ENCODE results near the gene IDH2.
A peak's percentile ranks its signal among the peaks of the same experiment; 100 is the strongest.
"Not testable (repeated sequence)": the region's sequence is repeated elsewhere in the genome, so short reads cannot be mapped to it uniquely, and the experiment has no call there.

The IDH2 gene

GRCh38 chr15:90101969-90102890 is at the start of gene IDH2:
Gene IDH2, minus strand, starts transcription at chr15:90102468. Its CDS starts 78 bp downstream, at chr15:90102390.
- Histone ChIP-seq H3K27me3 (ENCODE audit: control insufficient read depth in 1 of 2, insufficient read depth in 2 of 2, low read length in 2 of 2) (no peaks in the 10 kb centered on the region), H3K4me1 (ENCODE audit: control insufficient read depth, insufficient read depth, low read length) (peaks cover 81% of the 10 kb centered on the region), H3K36me3 (ENCODE audit: control insufficient read depth in 2 of 2, insufficient read depth in 2 of 2, low read length in 2 of 2) (no peaks in the 10 kb centered on the region), H3K4me3 (ENCODE audit: low read length in 2 of 2) (peak within 1 kb of the TSS; percentile 76 to 83), H3K27ac (ENCODE audit: low read length) (peak within 1 kb of the TSS; percentile 95), H3K9ac (ENCODE audit: low read length in 2 of 2) (peak within 1 kb of the TSS; percentile 77 to 92), H3K9me3 (ENCODE audit: control insufficient read depth in 2 of 2, low read length in 2 of 2) (no peaks in the 10 kb centered on the region)

GRCh38 chr15:90150551-90150950 is 48.3 kb upstream of the IDH2 start:
- not testable (repeated sequence) for H3K9ac ChIP-seq (ENCODE audit: low read length in 2 of 2); H3K36me3 ChIP-seq (ENCODE audit: control insufficient read depth in 2 of 2, insufficient read depth in 2 of 2, low read length in 2 of 2); H3K27me3 ChIP-seq (ENCODE audit: control insufficient read depth in 1 of 2, insufficient read depth in 2 of 2, low read length in 2 of 2); H3K9me3 ChIP-seq (ENCODE audit: control insufficient read depth in 2 of 2, low read length in 2 of 2); H3K4me3 ChIP-seq (ENCODE audit: low read length in 2 of 2)
- H3K27ac ChIP-seq (ENCODE audit: low read length), result peak overlapping the region; percentile 24
- H3K4me1 ChIP-seq (ENCODE audit: control insufficient read depth, insufficient read depth, low read length), result peaks cover 34% of the 10 kb centered on the region

GRCh38 chr15:90149609-90150340 is 47.5 kb upstream of the IDH2 start:
- Histone ChIP-seq H3K9ac (ENCODE audit: low read length in 2 of 2) (peak overlapping the region in 1 of 2 donors; percentile 6), H3K4me1 (ENCODE audit: control insufficient read depth, insufficient read depth, low read length) (peaks cover 31% of the 10 kb centered on the region), H3K9me3 (ENCODE audit: control insufficient read depth in 2 of 2, low read length in 2 of 2) (no peaks in the 10 kb centered on the region), H3K27ac (ENCODE audit: low read length) (peak overlapping the region; percentile 75), H3K27me3 (ENCODE audit: control insufficient read depth in 1 of 2, insufficient read depth in 2 of 2, low read length in 2 of 2) (no peaks in the 10 kb centered on the region), H3K36me3 (ENCODE audit: control insufficient read depth in 2 of 2, insufficient read depth in 2 of 2, low read length in 2 of 2) (no peaks in the 10 kb centered on the region), H3K4me3 (ENCODE audit: low read length in 2 of 2) (peak overlapping the region in 1 of 2 donors; percentile 10)

GRCh38 chr15:90146198-90146761 is 44.0 kb upstream of the IDH2 start:
- H3K9me3 ChIP-seq (ENCODE audit: control insufficient read depth in 2 of 2, low read length in 2 of 2); H3K36me3 ChIP-seq (ENCODE audit: control insufficient read depth in 2 of 2, insufficient read depth in 2 of 2, low read length in 2 of 2); H3K27ac ChIP-seq (ENCODE audit: low read length); H3K27me3 ChIP-seq (ENCODE audit: control insufficient read depth in 1 of 2, insufficient read depth in 2 of 2, low read length in 2 of 2); H3K9ac ChIP-seq (ENCODE audit: low read length in 2 of 2); H3K4me3 ChIP-seq (ENCODE audit: low read length in 2 of 2): not testable (repeated sequence)
- peaks cover 20% of the 10 kb centered on the region for H3K4me1 ChIP-seq (ENCODE audit: control insufficient read depth, insufficient read depth, low read length)

- Histone ChIP-seq H3K36me3 (ENCODE audit: control insufficient read depth in 2 of 2, insufficient read depth in 2 of 2, low read length in 2 of 2) (no peaks in the 10 kb centered on the region), H3K4me3 (ENCODE audit: low read length in 2 of 2) (no peak overlapping the region), H3K9me3 (ENCODE audit: control insufficient read depth in 2 of 2, low read length in 2 of 2) (no peaks in the 10 kb centered on the region)
Observed at GRCh38 chr15:90145761-90146160, 43.5 kb upstream of the IDH2 start.

GRCh38 chr15:90145259-90145658 is 43.0 kb upstream of the IDH2 start:
- Histone ChIP-seq H3K27ac (ENCODE audit: low read length) (no peak overlapping the region), H3K4me3 (ENCODE audit: low read length in 2 of 2) (no peak overlapping the region), H3K9me3 (ENCODE audit: control insufficient read depth in 2 of 2, low read length in 2 of 2) (no peaks in the 10 kb centered on the region)

More at GRCh38 chr15:90145761-90146160, 43.5 kb upstream of the IDH2 start:
- Histone ChIP-seq H3K27me3 (ENCODE audit: control insufficient read depth in 1 of 2, insufficient read depth in 2 of 2, low read length in 2 of 2) (no peaks in the 10 kb centered on the region), H3K27ac (ENCODE audit: low read length) (no peak overlapping the region), H3K4me1 (ENCODE audit: control insufficient read depth, insufficient read depth, low read length) (peaks cover 20% of the 10 kb centered on the region), H3K9ac (ENCODE audit: low read length in 2 of 2) (no peak overlapping the region)

GRCh38 chr15:90143166-90143655 is 40.9 kb upstream of the IDH2 start:
- H3K4me1 ChIP-seq (ENCODE audit: control insufficient read depth, insufficient read depth, low read length), result peaks cover 7% of the 10 kb centered on the region
- H3K27me3 ChIP-seq (ENCODE audit: control insufficient read depth in 1 of 2, insufficient read depth in 2 of 2, low read length in 2 of 2), result no peaks in the 10 kb centered on the region
- H3K27ac ChIP-seq (ENCODE audit: low read length), result no peak overlapping the region
- no peaks in the 10 kb centered on the region for H3K36me3 ChIP-seq (ENCODE audit: control insufficient read depth in 2 of 2, insufficient read depth in 2 of 2, low read length in 2 of 2)
- peak overlapping the region in 1 of 2 donors; percentile 36 for H3K9ac ChIP-seq (ENCODE audit: low read length in 2 of 2)
- H3K9me3 ChIP-seq (ENCODE audit: control insufficient read depth in 2 of 2, low read length in 2 of 2), result no peaks in the 10 kb centered on the region
- H3K4me3 ChIP-seq (ENCODE audit: low read length in 2 of 2), result peak overlapping the region in 1 of 2 donors; percentile 3

More at GRCh38 chr15:90145259-90145658, 43.0 kb upstream of the IDH2 start:
- H3K9ac ChIP-seq (ENCODE audit: low read length in 2 of 2), result no peak overlapping the region
- peaks cover 20% of the 10 kb centered on the region for H3K4me1 ChIP-seq (ENCODE audit: control insufficient read depth, insufficient read depth, low read length)
- no peaks in the 10 kb centered on the region for H3K36me3 ChIP-seq (ENCODE audit: control insufficient read depth in 2 of 2, insufficient read depth in 2 of 2, low read length in 2 of 2)
- no peaks in the 10 kb centered on the region for H3K27me3 ChIP-seq (ENCODE audit: control insufficient read depth in 1 of 2, insufficient read depth in 2 of 2, low read length in 2 of 2)

GRCh38 chr15:90142216-90143165 is 40.2 kb upstream of the IDH2 start:
- H3K27me3 ChIP-seq (ENCODE audit: control insufficient read depth in 1 of 2, insufficient read depth in 2 of 2, low read length in 2 of 2), result no peaks in the 10 kb centered on the region
- no peaks in the 10 kb centered on the region for H3K9me3 ChIP-seq (ENCODE audit: control insufficient read depth in 2 of 2, low read length in 2 of 2)
- no peaks in the 10 kb centered on the region for H3K36me3 ChIP-seq (ENCODE audit: control insufficient read depth in 2 of 2, insufficient read depth in 2 of 2, low read length in 2 of 2)
- H3K9ac ChIP-seq (ENCODE audit: low read length in 2 of 2), result no peak overlapping the region
- no peak overlapping the region for H3K4me3 ChIP-seq (ENCODE audit: low read length in 2 of 2)
- no peak overlapping the region for H3K27ac ChIP-seq (ENCODE audit: low read length)
- peaks cover 7% of the 10 kb centered on the region for H3K4me1 ChIP-seq (ENCODE audit: control insufficient read depth, insufficient read depth, low read length)

- Histone ChIP-seq H3K4me3 (ENCODE audit: low read length in 2 of 2) (no peak overlapping the region), H3K27me3 (ENCODE audit: control insufficient read depth in 1 of 2, insufficient read depth in 2 of 2, low read length in 2 of 2) (no peaks in the 10 kb centered on the region), H3K9me3 (ENCODE audit: control insufficient read depth in 2 of 2, low read length in 2 of 2) (no peaks in the 10 kb centered on the region), H3K27ac (ENCODE audit: low read length) (no peak overlapping the region), H3K4me1 (ENCODE audit: control insufficient read depth, insufficient read depth, low read length) (peaks cover 7% of the 10 kb centered on the region), H3K36me3 (ENCODE audit: control insufficient read depth in 2 of 2, insufficient read depth in 2 of 2, low read length in 2 of 2) (no peaks in the 10 kb centered on the region), H3K9ac (ENCODE audit: low read length in 2 of 2) (peak overlapping the region in 1 of 2 donors; percentile 33)
Observed at GRCh38 chr15:90141646-90142045, 39.4 kb upstream of the IDH2 start.

GRCh38 chr15:90139549-90139948 is 37.3 kb upstream of the IDH2 start:
- not testable (repeated sequence) for H3K9ac ChIP-seq (ENCODE audit: low read length in 2 of 2); H3K27me3 ChIP-seq (ENCODE audit: control insufficient read depth in 1 of 2, insufficient read depth in 2 of 2, low read length in 2 of 2); H3K4me3 ChIP-seq (ENCODE audit: low read length in 2 of 2); H3K9me3 ChIP-seq (ENCODE audit: control insufficient read depth in 2 of 2, low read length in 2 of 2); H3K36me3 ChIP-seq (ENCODE audit: control insufficient read depth in 2 of 2, insufficient read depth in 2 of 2, low read length in 2 of 2); H3K4me1 ChIP-seq (ENCODE audit: control insufficient read depth, insufficient read depth, low read length); H3K27ac ChIP-seq (ENCODE audit: low read length)
